Measurements from ENCODE around the gene CD93. TPM values are rescaled to one million over a fixed set of nuclear protein-coding genes. Genes with fewer than 3 reads are reported as not detected.

Gene CD93
- total RNA-seq, 2 experiments from 2014 or later, result 0.11 TPM

DNA sequence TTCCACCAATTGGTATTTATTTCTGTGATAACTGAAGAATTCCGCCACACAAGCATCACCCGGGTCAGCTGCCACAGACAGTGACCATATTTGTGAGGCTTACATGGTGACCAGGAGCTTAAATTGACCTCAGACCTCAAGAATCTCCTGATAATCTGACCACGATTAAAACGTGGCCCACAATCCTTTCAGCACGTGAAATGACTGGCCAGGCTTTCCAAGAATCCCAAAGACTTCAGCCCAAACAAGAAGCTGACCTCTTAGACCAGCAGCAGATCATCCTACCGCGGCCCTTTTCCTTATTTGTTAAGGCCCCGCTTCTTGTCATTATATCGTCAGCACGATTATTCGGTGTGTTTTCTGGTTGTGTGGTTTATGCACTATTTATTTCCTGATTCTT, 45.6 kb upstream of the CD93 start:
- ChIA-PET CTCF (no interaction called here), POLR2A (no interaction called here)
- intact Hi-C loops (cut with micrococcal nuclease), result no loop called here
- no peaks in the 10 kb centered on the region for H3K4me1 Mint-ChIP-seq (ENCODE audit: low read depth)
- ATAC-seq (no peak), DNase-seq (no peak)
- no peak overlapping the region for H3K4me3 Mint-ChIP-seq
- H3K27ac Mint-ChIP-seq, result no peak overlapping the region
- H3K27me3 Mint-ChIP-seq, result no peaks in the 10 kb centered on the region
- TF ChIP-seq, protein P1, sequence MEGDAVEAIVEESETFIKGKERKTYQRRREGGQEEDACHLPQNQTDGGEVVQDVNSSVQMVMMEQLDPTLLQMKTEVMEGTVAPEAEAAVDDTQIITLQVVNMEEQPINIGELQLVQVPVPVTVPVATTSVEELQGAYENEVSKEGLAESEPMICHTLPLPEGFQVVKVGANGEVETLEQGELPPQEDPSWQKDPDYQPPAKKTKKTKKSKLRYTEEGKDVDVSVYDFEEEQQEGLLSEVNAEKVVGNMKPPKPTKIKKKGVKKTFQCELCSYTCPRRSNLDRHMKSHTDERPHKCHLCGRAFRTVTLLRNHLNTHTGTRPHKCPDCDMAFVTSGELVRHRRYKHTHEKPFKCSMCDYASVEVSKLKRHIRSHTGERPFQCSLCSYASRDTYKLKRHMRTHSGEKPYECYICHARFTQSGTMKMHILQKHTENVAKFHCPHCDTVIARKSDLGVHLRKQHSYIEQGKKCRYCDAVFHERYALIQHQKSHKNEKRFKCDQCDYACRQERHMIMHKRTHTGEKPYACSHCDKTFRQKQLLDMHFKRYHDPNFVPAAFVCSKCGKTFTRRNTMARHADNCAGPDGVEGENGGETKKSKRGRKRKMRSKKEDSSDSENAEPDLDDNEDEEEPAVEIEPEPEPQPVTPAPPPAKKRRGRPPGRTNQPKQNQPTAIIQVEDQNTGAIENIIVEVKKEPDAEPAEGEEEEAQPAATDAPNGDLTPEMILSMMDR (IDR thresholded peaks at IDR 0.05), result no peak
- H3K36me3 Mint-ChIP-seq (ENCODE audit: low read depth), result no peaks in the 10 kb centered on the region
- H3K9me3 Mint-ChIP-seq, result no peaks in the 10 kb centered on the region

DNA sequence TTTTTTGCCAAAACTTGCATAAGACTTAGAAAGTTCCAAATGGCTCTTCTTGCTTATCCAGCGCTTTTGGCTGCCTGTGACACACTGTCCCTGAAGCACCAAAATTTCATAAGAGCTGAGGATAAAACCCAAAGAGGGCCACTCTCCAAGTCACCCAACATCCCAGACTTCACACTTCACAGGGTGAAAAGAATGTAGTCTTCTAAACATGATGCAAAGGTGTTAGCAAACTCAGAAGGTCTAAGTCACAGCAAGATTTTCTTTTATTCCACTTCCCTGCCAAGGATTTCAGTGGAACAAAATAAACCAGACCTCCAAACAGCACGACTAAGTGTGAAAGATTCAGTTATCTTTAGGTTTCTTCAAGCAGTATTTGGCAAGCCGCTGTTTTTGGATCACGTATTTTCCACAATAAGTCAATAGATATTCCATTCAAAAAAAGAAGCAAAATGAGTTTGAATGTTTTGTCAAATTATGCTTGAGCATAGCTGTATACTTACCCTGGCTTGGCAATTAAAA, 44.6 kb upstream of the CD93 start:
- ATAC-seq (no peak), DNase-seq (no peak)
- no peaks in the 10 kb centered on the region for H3K4me1 Mint-ChIP-seq (ENCODE audit: low read depth)
- H3K27ac Mint-ChIP-seq, result no peak overlapping the region
- TF ChIP-seq, protein P1 (IDR thresholded peaks at IDR 0.05), result no peak
- intact Hi-C loops (cut with micrococcal nuclease), result no loop called here
- H3K36me3 Mint-ChIP-seq (ENCODE audit: low read depth), result no peaks in the 10 kb centered on the region
- ChIA-PET POLR2A (no interaction called here), CTCF (no interaction called here)
- H3K4me3 Mint-ChIP-seq, result no peak overlapping the region
- H3K9me3 Mint-ChIP-seq, result no peaks in the 10 kb centered on the region
- no peaks in the 10 kb centered on the region for H3K27me3 Mint-ChIP-seq

DNA sequence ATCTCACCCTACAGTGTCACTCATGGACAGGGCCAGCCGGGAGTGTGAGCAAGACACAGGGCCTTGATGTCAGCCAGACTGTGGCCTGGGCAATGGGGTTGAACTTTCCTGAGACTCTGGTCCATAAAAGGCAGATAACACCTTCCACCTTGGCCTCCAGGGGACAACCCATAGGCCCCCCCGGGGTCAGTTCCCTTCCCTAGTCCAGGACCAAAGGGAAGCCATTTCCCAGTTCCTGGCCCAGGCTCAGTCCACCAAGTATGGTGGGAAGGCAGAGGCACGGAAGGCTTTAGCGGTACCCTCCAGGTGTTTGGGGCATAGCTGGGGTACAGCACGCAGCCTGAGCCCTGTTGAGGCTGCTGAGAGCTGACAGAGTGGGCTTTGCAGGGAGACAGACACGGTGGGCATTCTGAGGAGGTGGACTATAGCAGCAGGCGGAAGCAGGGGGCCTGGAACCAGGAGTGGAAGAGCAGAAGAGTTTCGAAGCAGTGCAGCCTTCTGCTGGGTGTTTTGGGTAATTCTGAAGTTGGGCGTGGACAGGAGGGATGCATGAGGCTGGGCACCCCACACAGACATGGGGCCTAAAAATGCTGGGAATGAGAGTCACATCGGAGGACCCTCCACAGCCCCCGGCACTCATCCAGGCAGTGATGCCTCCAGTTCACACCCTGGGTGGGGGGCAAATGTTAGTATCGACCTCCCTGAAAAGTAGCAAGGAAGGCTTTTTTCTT, 43.9 kb upstream of the CD93 start:
- Mint-ChIP-seq H3K9me3 (no peaks in the 10 kb centered on the region), H3K4me1 (ENCODE audit: low read depth) (no peaks in the 10 kb centered on the region), H3K27ac (no peak overlapping the region), H3K4me3 (no peak overlapping the region), H3K36me3 (ENCODE audit: low read depth) (no peaks in the 10 kb centered on the region), H3K27me3 (no peaks in the 10 kb centered on the region)
- CTCF ChIA-PET, result no interaction called here
- no peak for DNase-seq
- no peak for ATAC-seq
- TF ChIP-seq, protein P1 (IDR thresholded peaks at IDR 0.05), result no peak
- intact Hi-C loops (cut with micrococcal nuclease), result no loop called here
- POLR2A ChIA-PET, result no interaction called here

DNA sequence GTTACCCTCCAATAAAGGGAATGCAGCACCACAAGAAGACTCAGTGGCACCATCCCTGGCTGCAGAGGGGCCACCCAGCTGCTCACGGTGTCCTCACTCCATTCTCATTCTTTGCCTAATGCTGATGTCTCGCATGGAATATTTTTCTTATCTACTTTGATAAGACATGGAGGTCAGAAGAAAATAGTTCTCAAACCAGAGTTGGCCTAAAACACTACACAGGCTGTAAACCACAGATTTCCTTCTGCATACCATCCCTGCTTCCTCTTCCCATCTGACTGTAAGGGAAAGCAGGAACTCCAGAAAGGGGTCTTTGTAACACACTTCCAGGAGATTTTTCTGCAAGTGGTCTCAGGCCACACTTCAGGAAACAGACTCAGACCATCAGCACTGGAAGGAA, 43.1 kb upstream of the CD93 start:
- TF ChIP-seq, protein P1 (IDR thresholded peaks at IDR 0.05), result no peak
- Mint-ChIP-seq H3K9me3 (no peaks in the 10 kb centered on the region), H3K27me3 (no peaks in the 10 kb centered on the region), H3K36me3 (ENCODE audit: low read depth) (no peaks in the 10 kb centered on the region), H3K4me1 (ENCODE audit: low read depth) (no peaks in the 10 kb centered on the region), H3K27ac (no peak overlapping the region), H3K4me3 (no peak overlapping the region)
- ATAC-seq, result no peak
- intact Hi-C loops (cut with micrococcal nuclease), result no loop called here
- POLR2A ChIA-PET, result no interaction called here
- DNase-seq, result no peak
- CTCF ChIA-PET, result no interaction called here

DNA sequence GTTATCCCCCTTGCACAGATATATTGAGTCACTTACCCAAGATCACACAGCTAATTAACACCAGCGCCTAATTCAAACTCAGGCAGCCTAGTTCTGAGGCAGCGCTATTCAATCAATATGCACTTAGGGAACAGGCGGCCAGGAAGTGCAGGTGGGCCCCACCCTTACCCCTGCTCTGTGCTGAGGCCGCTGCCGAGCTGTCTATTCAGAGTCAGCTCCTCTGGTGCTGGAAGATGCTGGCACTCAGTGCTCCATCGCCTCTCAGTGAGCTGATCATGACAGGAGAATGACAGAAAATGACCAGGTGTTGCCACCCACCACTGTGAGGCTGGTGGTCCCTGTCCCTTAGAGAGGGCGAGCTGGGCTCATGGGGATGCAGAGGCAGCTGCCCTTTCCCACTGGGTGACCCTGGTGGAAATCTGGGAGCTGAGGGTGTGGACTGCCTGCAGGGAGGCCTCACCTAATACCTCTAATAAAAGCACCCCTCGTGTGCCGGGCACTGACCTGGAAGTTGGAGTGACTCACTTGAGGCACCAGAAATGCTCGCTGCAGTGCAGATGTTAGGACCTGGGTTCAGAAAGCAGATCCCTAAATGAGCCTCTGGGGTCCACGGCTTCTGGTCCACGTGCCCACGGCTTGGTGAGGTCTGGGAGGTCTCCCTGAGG, 42.5 kb upstream of the CD93 start:
- H3K4me3 Mint-ChIP-seq, result no peak overlapping the region
- ATAC-seq (no peak), DNase-seq (no peak)
- no peaks in the 10 kb centered on the region for H3K4me1 Mint-ChIP-seq (ENCODE audit: low read depth)
- intact Hi-C loops (cut with micrococcal nuclease), result no loop called here
- POLR2A ChIA-PET, result no interaction called here
- H3K36me3 Mint-ChIP-seq (ENCODE audit: low read depth), result no peaks in the 10 kb centered on the region
- H3K27me3 Mint-ChIP-seq, result no peaks in the 10 kb centered on the region
- CTCF ChIA-PET, result no interaction called here
- H3K9me3 Mint-ChIP-seq, result no peaks in the 10 kb centered on the region
- H3K27ac Mint-ChIP-seq, result no peak overlapping the region
- TF ChIP-seq, protein P1 (IDR thresholded peaks at IDR 0.05), result no peak

Data from activated CD8-positive, alpha-beta T cell treated with anti-CD3 and anti-CD28 coated beads for 36 hours (primary cell).